ENCODE measurements around the gene ZDHHC14. TPM values are rescaled to one million over a fixed set of nuclear protein-coding genes. Genes with fewer than 3 reads are reported as not detected.

Gene ZDHHC14
- total and polyA plus RNA-seq, 8 donors: 3.4 to 25.7 (median 7.4) TPM

DNA sequence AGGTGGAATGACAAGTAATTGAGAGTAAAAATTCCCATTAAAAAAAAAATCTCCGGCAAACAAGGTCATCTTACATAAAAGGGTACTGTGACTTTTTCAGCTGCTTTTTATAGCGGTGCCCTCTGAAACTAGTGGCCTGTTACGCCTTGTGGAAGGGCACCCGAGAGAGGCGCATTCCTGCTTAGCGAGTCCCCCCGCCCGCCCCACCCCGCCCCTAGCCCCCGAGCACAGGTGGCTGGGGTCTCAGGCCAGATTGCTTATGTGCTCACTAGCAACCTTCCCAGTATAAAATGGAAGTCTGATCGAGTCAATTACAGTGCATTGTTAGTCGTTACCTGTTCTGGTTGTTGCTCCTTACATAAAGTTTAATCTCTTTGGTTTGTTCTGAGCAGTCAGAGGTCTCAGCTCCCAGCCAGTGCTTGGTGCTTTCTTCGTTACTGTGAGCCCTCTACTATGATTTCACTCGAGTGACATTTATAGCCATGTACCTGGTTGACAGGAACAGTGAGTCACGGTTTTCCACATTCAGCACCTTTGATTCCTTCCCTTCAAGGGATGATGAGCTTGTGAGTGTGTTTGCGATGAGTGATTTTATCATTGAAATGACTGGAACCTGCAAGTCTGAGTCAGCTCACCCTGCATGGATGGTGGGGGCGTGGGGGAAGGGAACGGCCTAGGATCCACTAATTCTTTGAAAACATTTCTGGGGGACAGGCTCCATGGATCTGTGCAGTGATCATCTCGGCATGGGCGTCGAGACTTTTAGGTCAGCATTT, 47.6 kb downstream of the ZDHHC14 start:
- intact Hi-C loops (cut with DNase I; ENCODE audit: low total_unique reads): no loop called here
- Histone ChIP-seq H3K9me3 (no peaks in the 10 kb centered on the region), H3K4me1 (peaks cover 0 to 14% (median 5%) of the 10 kb centered on the region in 4 donors), H3K36me3 (no peaks in the 10 kb centered on the region), H3K27me3 (no peaks in the 10 kb centered on the region), H3K27ac (no peak overlapping the region), H3K4me3 (no peak overlapping the region)
- WGBS, 5 donors: 76 to 87% (median 84%) methylated on average over 21 of the region's 21 CpGs
- TF ChIP-seq, protein P1, sequence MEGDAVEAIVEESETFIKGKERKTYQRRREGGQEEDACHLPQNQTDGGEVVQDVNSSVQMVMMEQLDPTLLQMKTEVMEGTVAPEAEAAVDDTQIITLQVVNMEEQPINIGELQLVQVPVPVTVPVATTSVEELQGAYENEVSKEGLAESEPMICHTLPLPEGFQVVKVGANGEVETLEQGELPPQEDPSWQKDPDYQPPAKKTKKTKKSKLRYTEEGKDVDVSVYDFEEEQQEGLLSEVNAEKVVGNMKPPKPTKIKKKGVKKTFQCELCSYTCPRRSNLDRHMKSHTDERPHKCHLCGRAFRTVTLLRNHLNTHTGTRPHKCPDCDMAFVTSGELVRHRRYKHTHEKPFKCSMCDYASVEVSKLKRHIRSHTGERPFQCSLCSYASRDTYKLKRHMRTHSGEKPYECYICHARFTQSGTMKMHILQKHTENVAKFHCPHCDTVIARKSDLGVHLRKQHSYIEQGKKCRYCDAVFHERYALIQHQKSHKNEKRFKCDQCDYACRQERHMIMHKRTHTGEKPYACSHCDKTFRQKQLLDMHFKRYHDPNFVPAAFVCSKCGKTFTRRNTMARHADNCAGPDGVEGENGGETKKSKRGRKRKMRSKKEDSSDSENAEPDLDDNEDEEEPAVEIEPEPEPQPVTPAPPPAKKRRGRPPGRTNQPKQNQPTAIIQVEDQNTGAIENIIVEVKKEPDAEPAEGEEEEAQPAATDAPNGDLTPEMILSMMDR (IDR thresholded peaks at IDR 0.05): no peak
- TF ChIP-seq POLR2AphosphoS5 (IDR thresholded peaks at IDR 0.05) (no peak), EP300 (IDR thresholded peaks at IDR 0.05) (no peak), POLR2A (IDR thresholded peaks at IDR 0.05) (no peak)
- no peak for DNase-seq

GRCh38 chr6:157429248-157429647, 48.3 kb downstream of the ZDHHC14 start:
- intact Hi-C loops (cut with DNase I; ENCODE audit: low total_unique reads): no loop called here
- 81 to 94% (median 91%) methylated on average over 1 of the region's 1 CpG for WGBS, 5 donors
- TF ChIP-seq EP300 (IDR thresholded peaks at IDR 0.05): no peak
- no peak for TF ChIP-seq POLR2A (IDR thresholded peaks at IDR 0.05)
- TF ChIP-seq POLR2AphosphoS5 (IDR thresholded peaks at IDR 0.05): no peak
- TF ChIP-seq, protein P1 (IDR thresholded peaks at IDR 0.05): no peak

GRCh38 chr6:157430834-157431233, 49.8 kb downstream of the ZDHHC14 start:
- WGBS, 5 donors: 80 to 92% (median 87%) methylated on average over 3 of the region's 3 CpGs
- Histone ChIP-seq H3K27ac (no peak overlapping the region), H3K27me3 (no peaks in the 10 kb centered on the region), H3K4me3 (no peak overlapping the region), H3K4me1 (no peaks in the 10 kb centered on the region), H3K36me3 (no peaks in the 10 kb centered on the region), H3K9me3 (no peaks in the 10 kb centered on the region)
- intact Hi-C loops (cut with DNase I; ENCODE audit: low total_unique reads): no loop called here
- TF ChIP-seq EP300 (IDR thresholded peaks at IDR 0.05): no peak
- TF ChIP-seq POLR2AphosphoS5 (IDR thresholded peaks at IDR 0.05): no peak
- TF ChIP-seq, protein P1 (IDR thresholded peaks at IDR 0.05): no peak
- no peak for TF ChIP-seq POLR2A (IDR thresholded peaks at IDR 0.05)
- DNase-seq: no peak

More at GRCh38 chr6:157429248-157429647, 48.3 kb downstream of the ZDHHC14 start:
- Histone ChIP-seq H3K36me3 (no peaks in the 10 kb centered on the region), H3K4me1 (peaks cover 0 to 8% (median 5%) of the 10 kb centered on the region in 4 donors), H3K27ac (no peak overlapping the region), H3K9me3 (no peaks in the 10 kb centered on the region), H3K27me3 (no peaks in the 10 kb centered on the region), H3K4me3 (no peak overlapping the region)
- DNase-seq: no peak

GRCh38 chr6:157432231-157432891, 51.4 kb downstream of the ZDHHC14 start:
- H3K4me3 ChIP-seq: no peak overlapping the region
- peaks cover 0 to 10% (median 3%) of the 10 kb centered on the region in 4 donors for H3K4me1 ChIP-seq
- intact Hi-C loops (cut with DNase I; ENCODE audit: low total_unique reads): no loop called here
- H3K27me3 ChIP-seq: no peaks in the 10 kb centered on the region
- no peak for TF ChIP-seq POLR2A (IDR thresholded peaks at IDR 0.05)
- no peak for TF ChIP-seq EP300 (IDR thresholded peaks at IDR 0.05)
- no peak for TF ChIP-seq POLR2AphosphoS5 (IDR thresholded peaks at IDR 0.05)
- TF ChIP-seq, protein P1 (IDR thresholded peaks at IDR 0.05): no peak
- no peak for DNase-seq
- H3K9me3 ChIP-seq: no peaks in the 10 kb centered on the region
- H3K27ac ChIP-seq: no peak overlapping the region
- WGBS, 5 donors: 71 to 86% (median 76%) methylated on average over 7 of the region's 7 CpGs
- no peaks in the 10 kb centered on the region for H3K36me3 ChIP-seq
